Progenitor cell of endocrine pancreas (in vitro differentiated cells): ENCODE data around the gene TMEM250. TPM values are rescaled to one million over a fixed set of nuclear protein-coding genes. Genes with fewer than 3 reads are reported as not detected.

Source experiments
- DNase-seq: peaks from one replicate; pipeline ENCODE4 v3.0.0; 2021; ENCODE audit warnings: low spot score; ENCODE audit not compliant: unreplicated experiment
- H3K27ac Mint-ChIP-seq: 2 replicates; pipeline ENCODE4 v1.8.0; 2021; ENCODE audit warnings: mild to moderate bottlenecking, moderate library complexity, mixed read lengths
- H3K27me3 Mint-ChIP-seq: 2 replicates; pipeline ENCODE4 v1.8.0; 2021; ENCODE audit warnings: mixed read lengths
- H3K36me3 Mint-ChIP-seq: 2 replicates; pipeline ENCODE4 v1.8.0; 2022; ENCODE audit warnings: mixed read lengths; ENCODE audit not compliant: insufficient read depth
- H3K4me1 Mint-ChIP-seq: 2 replicates; pipeline ENCODE4 v1.8.0; 2021; ENCODE audit warnings: low read depth, mixed read lengths
- H3K4me3 Mint-ChIP-seq: 2 replicates; pipeline ENCODE4 v1.8.0; 2021; ENCODE audit warnings: low read depth, mild to moderate bottlenecking, moderate library complexity, mixed read lengths
- H3K9me3 Mint-ChIP-seq: 2 replicates; pipeline ENCODE4 v1.8.0; 2021; ENCODE audit warnings: low read depth, mixed read lengths
- CTCF ChIP-seq: fragments of 200-600 bp; sonication (generic); IDR thresholded peaks from one replicate; pipeline ENCODE4 v1.5.0; 2021; ENCODE audit warnings: antibody characterized with exemption, mild to moderate bottlenecking; ENCODE audit not compliant: unreplicated experiment
- total RNA-seq: library from RNA; stranded (reverse); gene quantifications from 2 replicates; pipeline ENCODE4 v1.2.1, GENCODE V29; 2021

Gene TMEM250
- total RNA-seq, 1 donor from 2014 or later = 39.5 TPM

- no peak for DNase-seq
- Mint-ChIP-seq H3K27me3 (no peaks in the 10 kb centered on the region), H3K27ac (no peak overlapping the region), H3K4me3 (no peak overlapping the region), H3K9me3 (no peaks in the 10 kb centered on the region), H3K36me3 (no peaks in the 10 kb centered on the region), H3K4me1 (peaks cover 6% of the 10 kb centered on the region)
- TF ChIP-seq CTCF = no peak
Measured at GRCh38 chr9:136082496-136083361, 35.9 kb downstream of the TMEM250 start.

- Mint-ChIP-seq H3K4me3 (no peak overlapping the region), H3K27ac (no peak overlapping the region), H3K27me3 (no peaks in the 10 kb centered on the region), H3K36me3 (no peaks in the 10 kb centered on the region), H3K4me1 (peaks cover 6% of the 10 kb centered on the region), H3K9me3 (no peaks in the 10 kb centered on the region)
- no peak for TF ChIP-seq CTCF
- no peak for DNase-seq
Measured at GRCh38 chr9:136081826-136082495, 36.7 kb downstream of the TMEM250 start.

GRCh38 chr9:136081113-136081825, 37.4 kb downstream of the TMEM250 start:
- Mint-ChIP-seq H3K36me3 (no peaks in the 10 kb centered on the region), H3K4me1 (peaks cover 6% of the 10 kb centered on the region), H3K27ac (no peak overlapping the region), H3K4me3 (no peak overlapping the region), H3K9me3 (no peaks in the 10 kb centered on the region), H3K27me3 (no peaks in the 10 kb centered on the region)
- no peak for TF ChIP-seq CTCF
- no peak for DNase-seq

GRCh38 chr9:136080716-136081112, 38.0 kb downstream of the TMEM250 start:
- Mint-ChIP-seq H3K4me1 (peaks cover 6% of the 10 kb centered on the region), H3K9me3 (no peaks in the 10 kb centered on the region), H3K27ac (no peak overlapping the region), H3K4me3 (no peak overlapping the region), H3K36me3 (no peaks in the 10 kb centered on the region), H3K27me3 (no peaks in the 10 kb centered on the region)
- no peak for TF ChIP-seq CTCF
- DNase-seq = no peak

- no peaks in the 10 kb centered on the region for H3K27me3 Mint-ChIP-seq
- no peaks in the 10 kb centered on the region for H3K36me3 Mint-ChIP-seq
- TF ChIP-seq CTCF = no peak
- no peak for DNase-seq
- peaks cover 6% of the 10 kb centered on the region for H3K4me1 Mint-ChIP-seq
- no peak overlapping the region for H3K4me3 Mint-ChIP-seq
- no peak overlapping the region for H3K27ac Mint-ChIP-seq
- H3K9me3 Mint-ChIP-seq = no peaks in the 10 kb centered on the region
Measured at GRCh38 chr9:136079916-136080246, 38.8 kb downstream of the TMEM250 start.
